ENCODE measurements around the gene RNF148.

The RNF148 gene

GRCh38 chr7:122702872-122703510, at the start of gene RNF148:
TSS of gene RNF148 (minus strand) at chr7:122702922. CDS start at chr7:122702750, 172 bp downstream.
- no peak for DNase-seq

- no peak for DNase-seq
These were observed 47.7 kb upstream of the RNF148 start for GRCh38 chr7:122750389-122750788.

- no peak for DNase-seq
These were observed 45.5 kb upstream of the RNF148 start for GRCh38 chr7:122748195-122748594.

GRCh38 chr7:122746948-122747347, 44.2 kb upstream of the RNF148 start:
- DNase-seq, result no peak

GRCh38 chr7:122743211-122743610, 40.5 kb upstream of the RNF148 start:
- no peak for DNase-seq

GRCh38 chr7:122738947-122739346, 36.2 kb upstream of the RNF148 start:
- no peak for DNase-seq

- DNase-seq, result no peak
These were observed 33.5 kb upstream of the RNF148 start for GRCh38 chr7:122736183-122736582.

GRCh38 chr7:122727759-122728158, 25.0 kb upstream of the RNF148 start:
- DNase-seq, result no peak

GRCh38 chr7:122727354-122727753, 24.6 kb upstream of the RNF148 start:
- DNase-seq, result no peak

- no peak for DNase-seq
These were observed 24.2 kb upstream of the RNF148 start for GRCh38 chr7:122726881-122727280.

GRCh38 chr7:122724366-122724765, 21.6 kb upstream of the RNF148 start:
- no peak for DNase-seq

- DNase-seq, result no peak
These were observed 16.4 kb upstream of the RNF148 start for GRCh38 chr7:122719010-122719578.

- no peak for DNase-seq
These were observed 14.8 kb upstream of the RNF148 start for GRCh38 chr7:122717356-122718089.

- DNase-seq, result no peak
These were observed 12.5 kb upstream of the RNF148 start for GRCh38 chr7:122715183-122715582.

- DNase-seq, result no peak
These were observed 8.2 kb upstream of the RNF148 start for GRCh38 chr7:122710916-122711315.

- no peak for DNase-seq
These were observed 7.4 kb upstream of the RNF148 start for GRCh38 chr7:122709930-122710646.

- DNase-seq, result no peak
These were observed 4.1 kb upstream of the RNF148 start for GRCh38 chr7:122706836-122707235.

GRCh38 chr7:122699017-122699416, 3.7 kb downstream of the RNF148 start, which contains the start of gene RNF133:
TSS of gene RNF133 (minus strand) at chr7:122699117. CDS start at chr7:122698918, 199 bp downstream.
- no peak for DNase-seq

- DNase-seq, result no peak
These were observed 6.9 kb downstream of the RNF148 start for GRCh38 chr7:122695816-122696215.

- no peak for DNase-seq
These were observed 8.0 kb downstream of the RNF148 start for GRCh38 chr7:122694697-122695096.

GRCh38 chr7:122692769-122693309, 9.9 kb downstream of the RNF148 start:
- no peak for DNase-seq

- no peak for DNase-seq
These were observed 11.0 kb downstream of the RNF148 start for GRCh38 chr7:122691569-122692235.
